Fibroblast of lung (primary cell): ENCODE measurements around the gene OR2T1.
"Not testable (repeated sequence)": the region's sequence is repeated elsewhere in the genome, so short reads cannot be mapped to it uniquely, and the experiment has no call there.

Experiments
- CTCF ChIP-seq, 2 donors: IDR thresholded peaks in 1 of 2; conservative IDR thresholded peaks in 1 of 2; 1 replicate in 1 of 2; 2 replicates in 1 of 2; pipeline ENCODE4 v1.5.1; 2011 to 2012; ENCODE audit warnings: low read length in 2 of 2, control low read depth in 1 of 2, inconsistent platforms in 1 of 2, low read depth in 1 of 2, mild to moderate bottlenecking in 1 of 2
- EZH2 ChIP-seq: IDR thresholded peaks from 2 replicates; pipeline ENCODE4 v1.5.1; 2012; ENCODE audit warnings: low read length, control low read depth, mild to moderate bottlenecking; ENCODE audit errors: missing control alignments

GRCh38 chr1:248444603-248445002, 41.8 kb downstream of the OR2T1 start:
- not testable (repeated sequence) for TF ChIP-seq CTCF (conservative IDR thresholded peaks at IDR 0.05 in 1 of 2, IDR thresholded peaks at IDR 0.05 in 1 of 2; ENCODE audit: low read depth in 1 of 2, low read length in 2 of 2); EZH2
